Neural progenitor cell (in vitro differentiated cells): ENCODE measurements around the gene LAMB1. TPM values are rescaled to one million over a fixed set of nuclear protein-coding genes. Genes with fewer than 3 reads are reported as not detected.

Source experiments
- DNase-seq: peaks from one replicate; pipeline ENCODE4 v3.0.0-alpha.2; 2016; ENCODE audit warnings: low spot score
- H2AFZ ChIP-seq: fragments of 200-600 bp; sonication (generic); replicated peaks from 2 replicates; pipeline ENCODE4 v1.6.1; 2016; ENCODE audit warnings: antibody characterized with exemption
- H3F3A ChIP-seq: fragments of 200-600 bp; sonication (generic); 2 replicates; pipeline ENCODE4 v1.6.1; 2016; ENCODE audit warnings: antibody characterized with exemption, low read depth
- H3K27ac ChIP-seq: fragments of 200-600 bp; sonication (generic); 2 replicates; pipeline ENCODE4 v1.5.1; 2016; ENCODE audit warnings: mild to moderate bottlenecking
- H3K27me3 ChIP-seq: fragments of 200-600 bp; sonication (generic); 2 replicates; pipeline ENCODE4 v1.6.1; 2016; ENCODE audit warnings: mild to moderate bottlenecking, moderate library complexity
- H3K36me3 ChIP-seq: fragments of 200-600 bp; sonication (generic); 2 replicates; pipeline ENCODE4 v1.5.1; 2016
- H3K4me1 ChIP-seq: fragments of 200-600 bp; sonication (generic); 2 replicates; pipeline ENCODE4 v1.6.1; 2016; ENCODE audit warnings: mixed run types
- H3K4me2 ChIP-seq: fragments of 200-600 bp; sonication (generic); 2 replicates; pipeline ENCODE4 v1.6.1; 2016
- H3K4me3 ChIP-seq: fragments of 200-600 bp; sonication (generic); 2 replicates; pipeline ENCODE4 v1.5.1; 2016
- H3K79me2 ChIP-seq: fragments of 200-600 bp; sonication (generic); 2 replicates; pipeline ENCODE4 v1.6.1; 2016; ENCODE audit warnings: low read depth
- H3K9ac ChIP-seq: fragments of 200-600 bp; sonication (generic); 2 replicates; pipeline ENCODE4 v1.6.1; 2016
- H3K9me3 ChIP-seq: fragments of 200-600 bp; sonication (generic); 2 replicates; pipeline ENCODE4 v1.5.1; 2016; ENCODE audit warnings: low read depth
- H4K20me1 ChIP-seq: fragments of 200-600 bp; sonication (generic); 2 replicates; pipeline ENCODE4 v1.6.1; 2016; ENCODE audit warnings: low read depth
- H3K27ac Mint-ChIP-seq: 3 replicates; pipeline ENCODE4 v1.8.0; 2021; ENCODE audit warnings: mixed read lengths
- H3K27me3 Mint-ChIP-seq: 2 replicates; pipeline ENCODE4 v1.8.0; 2022; ENCODE audit warnings: low read depth, mild to moderate bottlenecking, inconsistent platforms, moderate library complexity, mixed read lengths; ENCODE audit not compliant: insufficient read depth
- H3K36me3 Mint-ChIP-seq: 3 replicates; pipeline ENCODE4 v1.8.0; 2021; ENCODE audit warnings: mixed read lengths
- H3K4me1 Mint-ChIP-seq: 3 replicates; pipeline ENCODE4 v1.8.0; 2021; ENCODE audit warnings: mixed read lengths
- H3K4me3 Mint-ChIP-seq: 3 replicates; pipeline ENCODE4 v1.8.0; 2021; ENCODE audit warnings: mild to moderate bottlenecking, moderate library complexity, mixed read lengths
- H3K9me3 Mint-ChIP-seq: 3 replicates; pipeline ENCODE4 v1.8.0; 2020; ENCODE audit warnings: mixed read lengths
- CTCF ChIP-seq: fragments of 200-600 bp; sonication (generic); IDR thresholded peaks from 2 replicates; pipeline ENCODE4 v1.5.1; 2017; ENCODE audit warnings: antibody characterized with exemption, mild to moderate bottlenecking
- EZH2 ChIP-seq: fragments of 200-600 bp; sonication (generic); IDR thresholded peaks from 2 replicates; pipeline ENCODE4 v1.6.1; 2017; ENCODE audit warnings: antibody characterized with exemption, mild to moderate bottlenecking, moderate library complexity
- EZH2phosphoT487 ChIP-seq: fragments of 200-600 bp; sonication (generic); IDR thresholded peaks from 2 replicates; pipeline ENCODE4 v1.6.1; 2017; ENCODE audit warnings: antibody characterized with exemption
- total RNA-seq: library from RNA; depleted of rRNA; stranded (reverse); fragments of >200 nt; gene quantifications from 2 replicates; pipeline ENCODE4 v1.2.3, GENCODE V29; 2015; ENCODE audit warnings: low replicate concordance

Gene LAMB1
- total RNA-seq, 1 donor from 2014 or later, result 87.7 TPM

- Histone ChIP-seq H4K20me1 (no peaks in the 10 kb centered on the region), H3K9me3 (no peaks in the 10 kb centered on the region), H3K27ac (no peak overlapping the region), H3K4me2 (no peak overlapping the region), H2AFZ (no peak overlapping the region), H3F3A (no peaks in the 10 kb centered on the region), H3K4me1 (no peaks in the 10 kb centered on the region), H3K79me2 (no peaks in the 10 kb centered on the region), H3K9ac (no peak overlapping the region), H3K36me3 (no peaks in the 10 kb centered on the region), H3K4me3 (no peak overlapping the region), H3K27me3 (no peaks in the 10 kb centered on the region)
- no peak for DNase-seq
- Mint-ChIP-seq H3K9me3 (no peaks in the 10 kb centered on the region), H3K4me3 (no peak overlapping the region), H3K4me1 (no peaks in the 10 kb centered on the region), H3K36me3 (no peaks in the 10 kb centered on the region), H3K27ac (no peak overlapping the region), H3K27me3 (no peaks in the 10 kb centered on the region)
- no peak for TF ChIP-seq CTCF
- TF ChIP-seq EZH2, result no peak
- TF ChIP-seq EZH2phosphoT487, result no peak
These were observed 42.2 kb upstream of the LAMB1 start for GRCh38 chr7:108045154-108045553.

DNA sequence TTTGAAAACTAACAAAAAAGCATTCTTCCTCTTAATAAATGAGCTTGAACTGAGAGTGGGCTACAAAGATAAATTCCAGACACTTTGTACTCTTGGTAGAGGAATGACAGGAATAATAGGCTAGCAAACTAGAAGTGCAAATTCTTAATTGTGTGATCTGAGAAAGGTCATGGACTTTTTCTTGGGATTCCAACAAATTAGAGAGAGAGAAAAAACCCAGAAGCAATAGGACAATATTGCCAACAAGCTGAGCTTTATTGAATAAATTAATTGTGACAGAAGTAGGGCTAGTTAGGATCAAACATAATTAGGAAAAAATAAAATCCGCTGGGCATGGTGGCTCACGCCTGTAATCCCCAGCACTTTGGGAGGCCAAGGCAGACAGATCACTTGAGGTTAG, 41.4 kb upstream of the LAMB1 start:
- no peaks in the 10 kb centered on the region for H3K36me3 Mint-ChIP-seq
- H3K27ac Mint-ChIP-seq, result no peak overlapping the region
- Histone ChIP-seq H3K79me2 (no peaks in the 10 kb centered on the region), H3K36me3 (no peaks in the 10 kb centered on the region), H3K4me1 (no peaks in the 10 kb centered on the region), H3K27ac (no peak overlapping the region), H3F3A (no peaks in the 10 kb centered on the region), H3K9me3 (no peaks in the 10 kb centered on the region), H3K4me3 (no peak overlapping the region), H2AFZ (no peak overlapping the region), H3K9ac (no peak overlapping the region), H3K27me3 (no peaks in the 10 kb centered on the region), H3K4me2 (no peak overlapping the region), H4K20me1 (no peaks in the 10 kb centered on the region)
- no peak for DNase-seq
- no peak overlapping the region for H3K4me3 Mint-ChIP-seq
- TF ChIP-seq EZH2 (no peak), EZH2phosphoT487 (no peak), CTCF (no peak)
- no peaks in the 10 kb centered on the region for H3K27me3 Mint-ChIP-seq
- no peaks in the 10 kb centered on the region for H3K4me1 Mint-ChIP-seq
- no peaks in the 10 kb centered on the region for H3K9me3 Mint-ChIP-seq

- H3K4me2 ChIP-seq, result no peak overlapping the region
- no peak overlapping the region for H3K27ac ChIP-seq
- no peaks in the 10 kb centered on the region for H3K27me3 ChIP-seq
- no peak overlapping the region for H3K9ac ChIP-seq
- H3K36me3 ChIP-seq, result no peaks in the 10 kb centered on the region
- Mint-ChIP-seq H3K36me3 (no peaks in the 10 kb centered on the region), H3K4me3 (no peak overlapping the region), H3K4me1 (peaks cover 6% of the 10 kb centered on the region), H3K27ac (no peak overlapping the region), H3K27me3 (no peaks in the 10 kb centered on the region), H3K9me3 (no peaks in the 10 kb centered on the region)
- H3K79me2 ChIP-seq, result no peaks in the 10 kb centered on the region
- H3F3A ChIP-seq, result no peaks in the 10 kb centered on the region
- H2AFZ ChIP-seq, result no peak overlapping the region
- H3K4me3 ChIP-seq, result no peak overlapping the region
- no peaks in the 10 kb centered on the region for H4K20me1 ChIP-seq
- TF ChIP-seq CTCF, result no peak
- TF ChIP-seq EZH2, result no peak
- DNase-seq, result no peak
- no peaks in the 10 kb centered on the region for H3K9me3 ChIP-seq
- H3K4me1 ChIP-seq, result peaks cover 6% of the 10 kb centered on the region
These were observed 36.0 kb upstream of the LAMB1 start for GRCh38 chr7:108038986-108039385.

GRCh38 chr7:108037741-108038140, 34.8 kb upstream of the LAMB1 start:
- Mint-ChIP-seq H3K4me3 (no peak overlapping the region), H3K27me3 (no peaks in the 10 kb centered on the region)
- peaks cover 6% of the 10 kb centered on the region for H3K4me1 ChIP-seq

More at GRCh38 chr7:108037741-108038140, 34.8 kb upstream of the LAMB1 start:
- Histone ChIP-seq H3F3A (no peaks in the 10 kb centered on the region), H3K27me3 (no peaks in the 10 kb centered on the region), H3K27ac (no peak overlapping the region), H2AFZ (no peak overlapping the region), H3K9ac (no peak overlapping the region), H3K4me2 (no peak overlapping the region), H3K4me3 (no peak overlapping the region), H4K20me1 (no peaks in the 10 kb centered on the region), H3K36me3 (no peaks in the 10 kb centered on the region), H3K9me3 (no peaks in the 10 kb centered on the region), H3K79me2 (no peaks in the 10 kb centered on the region)
- Mint-ChIP-seq H3K4me1 (peaks cover 6% of the 10 kb centered on the region), H3K9me3 (no peaks in the 10 kb centered on the region), H3K27ac (no peak overlapping the region), H3K36me3 (no peaks in the 10 kb centered on the region)
- TF ChIP-seq EZH2phosphoT487, result no peak
- no peak for DNase-seq
